ENCODE data around the gene DHFR.
"Not testable (repeated sequence)": the region's sequence is repeated elsewhere in the genome, so short reads cannot be mapped to it uniquely, and the experiment has no call there.

The DHFR gene

GRCh38 chr5:80654391-80655230, at the start of gene DHFR, which contains the start of gene MSH3:
TSS of gene DHFR (minus strand) at chr5:80654983. CDS start at chr5:80654489, 494 bp downstream.
TSS of gene MSH3 (plus strand) at chr5:80654652. CDS start at chr5:80654728, 76 bp downstream.
- peak; percentile 74 to 80 (median 75) for DNase-seq (ENCODE audit: low read depth in 2 of 3, low spot score in 2 of 3)

- DNase-seq (ENCODE audit: low read depth in 2 of 3, low spot score in 2 of 3), result no peak
Measured at GRCh38 chr5:80704221-80704620, 49.4 kb upstream of the DHFR start.

GRCh38 chr5:80703747-80704146, 49.0 kb upstream of the DHFR start:
- DNase-seq (ENCODE audit: low read depth in 2 of 3, low spot score in 2 of 3), result no peak

GRCh38 chr5:80703291-80703690, 48.5 kb upstream of the DHFR start:
- DNase-seq (ENCODE audit: low read depth in 2 of 3, low spot score in 2 of 3), result no peak

GRCh38 chr5:80701597-80701996, 46.8 kb upstream of the DHFR start:
- no peak for DNase-seq (ENCODE audit: low read depth in 2 of 3, low spot score in 2 of 3)

- DNase-seq (ENCODE audit: low read depth in 2 of 3, low spot score in 2 of 3), result no peak
Measured at GRCh38 chr5:80698369-80698768, 43.6 kb upstream of the DHFR start.

DNA sequence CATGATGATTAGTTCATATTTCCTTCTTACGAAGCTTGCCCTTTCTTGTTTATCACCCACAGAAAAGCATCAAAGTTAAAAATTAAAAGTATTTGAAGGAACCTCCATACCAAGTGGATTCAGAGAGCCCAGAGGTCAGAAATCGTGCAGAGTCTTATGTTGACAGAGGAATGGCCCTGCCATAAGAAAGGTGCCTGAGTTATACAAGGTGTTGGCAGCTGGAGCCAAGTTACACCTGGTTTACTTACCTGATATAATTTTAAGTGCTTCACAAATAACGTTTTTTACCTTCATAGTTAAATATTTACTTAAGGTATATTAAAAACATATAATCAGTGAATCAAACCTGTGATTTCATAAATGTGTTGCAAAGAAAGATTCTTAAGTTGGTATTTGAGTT, 42.3 kb upstream of the DHFR start:
- DNase-seq (ENCODE audit: low read depth in 2 of 3, low spot score in 2 of 3), result no peak

DNA sequence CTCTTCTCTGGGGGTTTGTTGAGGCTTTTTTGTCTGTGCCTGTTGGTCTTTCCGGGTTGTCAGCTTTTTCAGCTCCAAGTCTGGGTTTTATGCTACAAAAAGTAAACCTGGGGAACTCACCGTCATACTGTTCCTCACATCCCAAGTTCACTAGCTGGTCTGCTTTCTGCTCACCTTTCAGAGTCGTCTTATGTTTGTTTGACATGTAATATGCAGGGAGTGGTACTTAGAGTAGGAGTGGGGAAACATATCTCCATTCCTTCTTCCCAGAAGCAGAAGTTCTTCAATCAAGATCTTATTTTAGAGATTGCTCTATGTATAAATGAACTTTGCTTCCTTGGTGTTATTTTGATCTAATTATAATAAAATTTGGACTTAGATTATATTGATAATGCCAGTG, 41.7 kb upstream of the DHFR start:
- no peak for DNase-seq (ENCODE audit: low read depth in 2 of 3, low spot score in 2 of 3)

DNA sequence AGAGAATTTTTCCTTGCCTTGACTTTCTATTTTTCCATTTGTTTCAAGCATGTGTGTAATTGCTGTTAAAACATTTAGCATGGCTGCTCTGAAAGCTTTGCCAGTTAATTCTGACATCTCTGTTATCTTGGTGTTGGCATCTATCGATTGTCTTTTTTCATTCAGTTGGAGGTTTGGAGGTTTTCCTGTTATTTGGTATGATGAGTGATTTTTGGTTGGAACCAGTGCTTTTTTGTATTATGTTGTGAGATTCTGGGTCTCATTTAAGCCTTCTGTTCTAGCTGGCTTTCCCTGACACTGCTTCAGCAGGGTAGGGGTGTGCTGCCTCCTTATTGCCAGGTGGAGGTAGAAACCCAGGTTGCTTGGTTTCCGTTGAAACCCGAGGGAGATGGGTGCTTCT, 40.9 kb upstream of the DHFR start:
- DNase-seq (ENCODE audit: low read depth in 2 of 3, low spot score in 2 of 3), result no peak

- DNase-seq (ENCODE audit: low read depth in 2 of 3, low spot score in 2 of 3), result no peak
Measured at GRCh38 chr5:80689627-80690026, 34.8 kb upstream of the DHFR start.

DNA sequence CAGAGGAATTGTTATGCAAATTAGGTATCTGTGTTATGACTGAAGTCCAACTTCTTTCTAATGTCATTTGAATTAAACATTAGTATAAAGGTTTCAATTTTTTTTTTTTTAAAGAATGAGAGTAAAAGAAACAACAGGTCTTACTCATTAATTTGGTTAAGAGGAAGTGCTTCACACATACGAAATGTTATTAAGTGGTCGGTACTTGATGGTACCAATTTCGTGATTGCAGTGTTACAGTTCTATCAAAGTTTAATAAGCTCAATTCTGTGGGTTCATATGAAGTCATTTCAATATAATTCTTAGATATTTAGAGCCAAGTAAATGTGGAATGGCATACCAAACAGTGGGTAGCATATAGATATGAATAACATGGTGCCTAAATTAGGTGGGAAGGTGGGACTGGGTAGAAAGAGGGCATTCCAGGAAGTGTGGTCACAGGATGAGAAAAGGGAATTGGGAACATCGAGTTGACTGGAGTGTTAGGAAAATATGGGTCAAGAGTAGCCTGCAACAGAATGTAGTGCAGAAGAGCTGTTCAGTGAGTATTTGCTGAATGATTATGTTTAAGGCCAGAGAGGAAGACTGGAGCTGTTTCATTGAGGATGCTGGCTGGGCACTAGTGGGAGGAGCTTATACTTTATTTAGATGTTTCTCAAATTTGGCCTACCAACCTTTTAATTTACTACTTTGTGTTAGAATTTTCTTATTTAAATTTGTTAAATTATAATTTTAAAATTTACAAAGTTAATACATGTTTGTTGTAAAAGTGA, 34.1 kb upstream of the DHFR start:
- no peak for DNase-seq (ENCODE audit: low read depth in 2 of 3, low spot score in 2 of 3)

GRCh38 chr5:80686757-80687156, 32.0 kb upstream of the DHFR start:
- DNase-seq (ENCODE audit: low read depth in 2 of 3, low spot score in 2 of 3), result no peak

DNA sequence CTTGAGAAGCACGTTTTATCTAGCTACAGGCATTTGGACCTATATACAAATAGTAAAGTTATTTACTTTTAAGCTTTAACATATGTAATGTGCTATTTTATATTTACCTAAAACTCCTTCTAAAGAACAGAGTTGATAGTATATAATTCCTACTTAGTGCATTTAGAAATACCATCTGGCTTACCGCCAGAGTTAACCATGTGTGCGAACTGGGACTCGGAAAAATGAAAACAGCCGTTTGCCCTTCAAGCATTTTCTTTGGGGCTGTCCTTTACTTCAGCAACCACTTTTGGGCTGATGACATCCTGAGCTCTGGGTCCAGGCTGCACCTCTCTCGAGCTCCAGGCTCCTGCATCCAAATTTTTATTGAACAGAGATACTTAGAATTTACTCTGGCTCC, 21.9 kb upstream of the DHFR start:
- no peak for DNase-seq (ENCODE audit: low read depth in 2 of 3, low spot score in 2 of 3)

- DNase-seq (ENCODE audit: low read depth in 2 of 3, low spot score in 2 of 3), result peak in 1 of 3 experiments; percentile 18
Measured at GRCh38 chr5:80672140-80672736, 17.5 kb upstream of the DHFR start.

DNA sequence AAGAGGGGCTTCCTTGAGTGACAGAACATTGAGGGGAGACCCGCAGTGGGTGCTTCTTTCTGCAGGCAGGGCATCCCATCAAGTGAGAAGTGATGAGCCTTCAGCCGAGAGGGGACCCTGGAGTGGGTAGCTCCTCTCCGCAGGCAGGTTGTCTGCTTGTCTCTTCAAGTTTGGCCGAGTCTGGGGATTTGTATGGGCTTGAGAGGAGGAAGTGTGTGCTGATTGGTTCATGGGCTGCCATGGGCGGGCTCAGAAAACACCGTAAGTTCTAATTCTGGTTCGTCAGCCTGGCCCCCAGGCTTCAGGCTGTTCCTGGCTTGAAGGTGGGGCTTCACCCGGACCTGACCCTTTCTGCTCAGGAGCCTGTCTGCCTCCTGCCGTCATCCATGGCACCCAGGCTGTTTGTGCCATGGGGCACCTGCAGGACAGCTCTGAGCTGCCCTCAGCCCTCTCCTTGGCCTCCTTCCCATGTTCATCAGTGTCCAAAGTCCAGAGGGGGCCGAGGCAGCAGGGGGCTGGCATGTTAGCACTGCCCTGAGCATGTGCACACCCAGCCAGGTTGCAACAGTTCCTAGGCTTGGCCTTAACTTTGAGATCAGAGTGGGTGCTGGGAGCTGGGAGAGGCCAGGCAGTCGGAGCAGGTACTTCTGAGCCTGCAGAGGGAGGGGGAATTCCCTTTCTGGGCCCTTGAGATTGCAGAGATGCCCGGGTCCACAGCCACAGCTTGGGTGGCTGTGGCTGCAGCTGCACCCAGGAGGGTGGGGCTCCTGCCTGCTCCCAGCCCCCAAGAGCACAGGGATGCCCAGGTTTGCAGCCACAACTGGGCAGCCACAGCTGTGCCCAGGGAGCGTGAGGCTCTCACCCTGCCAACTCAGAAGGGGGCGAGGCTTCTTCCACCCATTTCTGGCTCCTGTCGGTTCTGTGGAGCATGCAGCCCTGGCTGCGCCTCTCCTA, 13.5 kb upstream of the DHFR start:
- no peak for DNase-seq (ENCODE audit: low read depth in 2 of 3, low spot score in 2 of 3)

GRCh38 chr5:80667384-80667783, 12.6 kb upstream of the DHFR start:
- DNase-seq (ENCODE audit: low read depth in 2 of 3, low spot score in 2 of 3), result no peak

DNA sequence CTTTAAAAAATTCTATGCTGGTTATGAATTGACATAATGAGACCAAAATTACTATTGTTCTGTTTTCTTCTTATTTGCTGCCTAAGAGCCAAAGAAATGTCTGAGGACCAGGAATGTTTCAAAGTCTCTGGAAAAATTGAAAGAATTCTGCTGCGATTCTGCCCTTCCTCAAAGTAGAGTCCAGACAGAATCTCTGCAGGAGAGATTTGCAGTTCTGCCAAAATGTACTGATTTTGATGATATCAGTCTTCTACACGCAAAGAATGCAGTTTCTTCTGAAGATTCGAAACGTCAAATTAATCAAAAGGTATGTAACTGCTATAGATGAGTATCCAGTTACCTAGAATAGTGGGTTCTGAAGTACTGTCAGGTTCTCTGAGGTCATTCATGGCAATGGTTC, 10.3 kb upstream of the DHFR start:
- DNase-seq (ENCODE audit: low read depth in 2 of 3, low spot score in 2 of 3), result no peak

DNA sequence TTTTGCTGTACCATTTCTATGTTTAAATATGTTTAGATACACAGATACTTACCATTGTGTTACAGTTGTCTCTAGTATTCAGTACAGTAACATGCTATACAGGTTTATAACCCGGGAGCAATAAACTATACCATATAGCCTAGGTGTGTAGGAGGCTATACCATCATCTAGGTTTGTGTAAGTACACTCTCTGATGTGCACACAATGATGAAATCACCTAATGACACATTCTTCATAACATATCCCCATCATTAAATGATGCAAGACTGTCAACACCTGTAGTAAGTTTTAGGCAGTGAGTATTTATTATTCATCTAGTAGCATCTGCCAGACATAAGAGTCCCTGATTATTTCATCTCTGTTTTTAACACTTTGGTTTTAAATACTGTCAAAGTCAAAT, 7.3 kb upstream of the DHFR start:
- no peak for DNase-seq (ENCODE audit: low read depth in 2 of 3, low spot score in 2 of 3)

- DNase-seq (ENCODE audit: low read depth in 2 of 3, low spot score in 2 of 3), result not testable (repeated sequence)
Measured at GRCh38 chr5:80660661-80661060, 5.9 kb upstream of the DHFR start.

DNA sequence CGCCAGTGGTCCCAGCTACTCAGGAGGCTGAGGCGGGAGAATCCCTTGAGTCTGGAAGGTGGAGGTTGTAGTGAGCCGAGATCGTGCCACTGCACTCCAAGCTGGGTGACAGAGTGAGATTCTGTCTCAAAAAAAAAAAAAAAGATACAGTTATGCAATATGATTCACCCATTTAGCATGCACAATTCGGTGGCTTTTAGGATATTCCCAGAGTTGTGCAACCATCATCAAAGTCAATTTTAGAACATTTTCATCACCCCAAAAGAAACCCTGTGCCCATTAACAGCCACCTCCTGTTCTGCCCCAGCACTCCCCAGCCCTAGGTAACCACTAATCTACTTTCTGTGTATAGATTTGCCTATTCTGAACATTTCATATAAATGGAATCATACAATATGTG, 4.3 kb upstream of the DHFR start:
- no peak for DNase-seq (ENCODE audit: low read depth in 2 of 3, low spot score in 2 of 3)

DNA sequence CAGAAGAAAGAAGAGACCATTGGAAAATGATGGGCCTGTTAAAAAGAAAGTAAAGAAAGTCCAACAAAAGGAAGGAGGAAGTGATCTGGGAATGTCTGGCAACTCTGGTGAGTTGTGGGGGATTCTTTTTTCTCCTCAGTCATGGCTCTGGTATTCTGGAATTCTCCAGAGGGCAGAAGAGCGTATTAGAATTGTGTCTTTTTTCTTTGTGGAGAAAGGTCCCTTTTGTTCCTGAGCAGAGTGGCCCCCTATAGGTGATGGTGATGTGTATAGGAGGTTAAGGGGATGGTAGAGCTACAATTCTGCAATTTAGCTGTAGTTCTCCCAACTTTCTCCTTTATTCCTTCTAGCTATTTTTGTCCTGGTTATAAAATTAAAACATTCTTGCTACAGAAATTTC, 1.6 kb upstream of the DHFR start:
- DNase-seq (ENCODE audit: low read depth in 2 of 3, low spot score in 2 of 3), result no peak
